Hematopoietic multipotent progenitor cell treated with erythropoietin and hydrocortisone succinate and interleukin-3 and kit ligand, for 15 days (in vitro differentiated cells): ENCODE results near the gene RPL29.

Source experiments
- DNase-seq: peaks from one replicate; pipeline ENCODE4 v3.0.0-alpha.2; 2015; ENCODE audit warnings: low spot score

Gene RPL29

GRCh38 chr3:52025453-52025852 lies 29.8 kb upstream of the RPL29 start:
- DNase-seq, result no peak

- DNase-seq, result no peak
Measured at GRCh38 chr3:52024765-52025452, 29.2 kb upstream of the RPL29 start.

GRCh38 chr3:52023860-52024764 lies 28.4 kb upstream of the RPL29 start:
- no peak for DNase-seq

- DNase-seq, result no peak
Measured at GRCh38 chr3:52023101-52023770, 27.5 kb upstream of the RPL29 start.

GRCh38 chr3:52022323-52023100 lies 26.8 kb upstream of the RPL29 start:
- DNase-seq, result no peak

- DNase-seq, result no peak
Measured at GRCh38 chr3:52021489-52022268, 26.0 kb upstream of the RPL29 start.

GRCh38 chr3:52020796-52021195 lies 25.1 kb upstream of the RPL29 start:
- no peak for DNase-seq

GRCh38 chr3:52019352-52020080 lies 23.8 kb upstream of the RPL29 start:
- DNase-seq, result no peak

- no peak for DNase-seq
Measured at GRCh38 chr3:52018319-52019000, 22.8 kb upstream of the RPL29 start.

- no peak for DNase-seq
Measured at GRCh38 chr3:52017586-52017985, 21.9 kb upstream of the RPL29 start.

- DNase-seq, result no peak
Measured at GRCh38 chr3:52015438-52016228, 19.9 kb upstream of the RPL29 start.

- no peak for DNase-seq
Measured at GRCh38 chr3:52014613-52015012, 18.9 kb upstream of the RPL29 start.

GRCh38 chr3:52013802-52014598 lies 18.3 kb upstream of the RPL29 start:
- DNase-seq, result no peak

GRCh38 chr3:52012699-52013098 lies 17.0 kb upstream of the RPL29 start:
- no peak for DNase-seq

GRCh38 chr3:52010431-52010830 lies 14.7 kb upstream of the RPL29 start:
- no peak for DNase-seq

- DNase-seq, result no peak
Measured at GRCh38 chr3:52007291-52007690, 11.6 kb upstream of the RPL29 start.

- DNase-seq, result no peak
Measured at GRCh38 chr3:52006820-52007133, 11.1 kb upstream of the RPL29 start.

GRCh38 chr3:52006017-52006819 lies 10.5 kb upstream of the RPL29 start:
- no peak for DNase-seq
